HG02870 (cell line): ENCODE data around the gene TUNAR.
"Not testable (repeated sequence)": the region's sequence is repeated elsewhere in the genome, so short reads cannot be mapped to it uniquely, and the experiment has no call there.

ENCODE experiments used
- ATAC-seq: cut with Tn5 transposase; IDR thresholded peaks from one replicate; pipeline ENCODE4 v1.9.1; 2021; ENCODE audit warnings: mild to moderate bottlenecking, moderate library complexity; ENCODE audit not compliant: unreplicated experiment

The TUNAR gene

DNA sequence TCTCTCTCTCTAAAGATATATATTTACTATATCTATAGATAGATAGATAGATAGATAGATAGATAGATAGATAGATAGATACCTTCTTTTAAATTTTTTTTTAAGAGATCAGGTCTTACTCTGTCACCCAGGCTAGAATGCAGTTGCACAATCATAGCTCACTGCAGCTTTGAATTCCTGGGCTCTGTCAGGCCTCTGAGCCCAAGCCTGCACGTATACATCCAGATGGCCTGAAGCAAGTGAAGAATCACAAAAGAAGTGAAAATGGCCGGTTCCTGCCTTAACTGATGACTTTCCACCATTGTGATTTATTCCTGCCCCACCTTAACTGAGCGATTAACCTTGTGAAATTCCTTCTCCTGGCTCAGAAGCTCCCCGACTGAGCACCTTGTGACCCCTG is 91.4 kb downstream of the TUNAR start:
- ATAC-seq, result not testable (repeated sequence)
